Neural cell (in vitro differentiated cells): ENCODE measurements around the gene URGCP. TPM values are rescaled to one million over a fixed set of nuclear protein-coding genes. Genes with fewer than 3 reads are reported as not detected.

Experiments
- H2AFZ ChIP-seq: fragments of 200-600, 300-800 bp; sonication (generic), shearing (Covaris generic); 2 replicates; pipeline ENCODE4 v1.6.0; 2014; ENCODE audit warnings: low read depth, mild to moderate bottlenecking, antibody characterized with exemption, low read length, moderate library complexity
- H3F3A ChIP-seq: fragments of 200-600 bp; shearing (Covaris generic); 2 replicates; pipeline ENCODE4 v1.6.1; 2016; ENCODE audit warnings: mild to moderate bottlenecking, moderate library complexity, mixed read lengths, antibody characterized with exemption, low read length; ENCODE audit not compliant: insufficient read depth, poor library complexity, severe bottlenecking
- H3K27ac ChIP-seq: fragments of 200-600, 300-800 bp; sonication (generic), shearing (Covaris generic); 2 replicates; pipeline ENCODE4 v1.5.1; 2014; ENCODE audit warnings: mild to moderate bottlenecking, low read length, moderate library complexity
- H3K27me3 ChIP-seq: fragments of 300-800, 200-600 bp; sonication (generic), shearing (Covaris generic); 2 replicates; pipeline ENCODE4 v1.6.0; 2014; ENCODE audit warnings: mild to moderate bottlenecking, low read depth, low read length, moderate library complexity; ENCODE audit not compliant: insufficient read depth
- H3K36me3 ChIP-seq: fragments of 300-800, 200-600 bp; sonication (generic), shearing (Covaris generic); 2 replicates; pipeline ENCODE4 v1.5.1; 2014; ENCODE audit warnings: mild to moderate bottlenecking, antibody characterized with exemption, low read length, moderate library complexity; ENCODE audit not compliant: insufficient read depth
- H3K4me2 ChIP-seq: fragments of 300-800, 200-600 bp; sonication (generic), shearing (Covaris generic); 2 replicates; pipeline ENCODE4 v1.6.0; 2014; ENCODE audit warnings: mild to moderate bottlenecking, low read length
- H3K4me3 ChIP-seq: fragments of 300-800, 200-600 bp; sonication (generic), shearing (Covaris generic); 2 replicates; pipeline ENCODE4 v1.5.1; 2014; ENCODE audit warnings: mild to moderate bottlenecking, low read length, moderate library complexity
- H3K79me2 ChIP-seq: fragments of 200-600 bp; shearing (Covaris generic); replicated peaks from 2 replicates; pipeline ENCODE4 v1.6.0; 2014; ENCODE audit warnings: mild to moderate bottlenecking, low read length, moderate library complexity; ENCODE audit not compliant: insufficient read depth
- H3K9ac ChIP-seq: fragments of 300-800, 200-600 bp; sonication (generic), shearing (Covaris generic); 2 replicates; pipeline ENCODE4 v1.6.1; 2016; ENCODE audit warnings: mild to moderate bottlenecking, low read length, mixed read lengths
- H3K9me2 ChIP-seq: fragments of 200-600 bp; shearing (Covaris generic); 2 replicates; pipeline ENCODE4 v1.6.1; 2016; ENCODE audit warnings: mild to moderate bottlenecking, low read length, mixed read lengths; ENCODE audit not compliant: insufficient read depth
- H3K9me3 ChIP-seq: fragments of 200-600, 300-800 bp; sonication (generic), shearing (Covaris generic); 2 replicates; pipeline ENCODE4 v1.6.1; 2016; ENCODE audit warnings: mild to moderate bottlenecking, mixed run types, low read length, moderate library complexity, mixed read lengths
- H4K20me1 ChIP-seq: fragments of 200-600 bp; shearing (Covaris generic); 2 replicates; pipeline ENCODE4 v1.6.1; 2016; ENCODE audit warnings: mild to moderate bottlenecking, mixed run types; ENCODE audit not compliant: insufficient read depth
- EP300 ChIP-seq: fragments of 450-650 bp; conservative IDR thresholded peaks from 2 replicates; pipeline ENCODE4 v1.6.1; 2014; ENCODE audit warnings: antibody characterized with exemption, mild to moderate bottlenecking, moderate library complexity; ENCODE audit not compliant: poor library complexity, severe bottlenecking
- EZH2 ChIP-seq: fragments of 200-600, 300-800 bp; shearing (Covaris generic), sonication (generic); IDR thresholded peaks from 2 replicates; pipeline ENCODE4 v1.6.1; 2014; ENCODE audit warnings: antibody characterized with exemption, low read length, borderline replicate concordance, mild to moderate bottlenecking; ENCODE audit not compliant: insufficient read depth, poor library complexity, severe bottlenecking
- MXI1 ChIP-seq: fragments of 450-650 bp; conservative IDR thresholded peaks from 2 replicates; pipeline ENCODE4 v1.6.1; 2014; ENCODE audit warnings: antibody characterized with exemption, mild to moderate bottlenecking; ENCODE audit not compliant: poor library complexity, severe bottlenecking
- POLR2AphosphoS5 ChIP-seq: IDR thresholded peaks from 2 replicates; pipeline ENCODE4 v1.6.1; 2012
- RAD21 ChIP-seq: fragments of 450-650 bp; conservative IDR thresholded peaks from 2 replicates; pipeline ENCODE4 v1.6.1; 2014; ENCODE audit warnings: antibody characterized with exemption, mild to moderate bottlenecking, moderate library complexity
- SMC3 ChIP-seq: fragments of 450-650 bp; conservative IDR thresholded peaks from 2 replicates; pipeline ENCODE4 v1.6.1; 2014; ENCODE audit warnings: antibody characterized with exemption, mild to moderate bottlenecking, moderate library complexity; ENCODE audit not compliant: poor library complexity
- TAF1 ChIP-seq: IDR thresholded peaks from 2 replicates; pipeline ENCODE4 v1.6.1; 2012; ENCODE audit warnings: low read depth
- polyA plus RNA-seq: library from polyadenylated mRNA; depleted of rRNA; stranded (reverse); fragments of >200 nt; gene quantifications from 2 replicates; pipeline ENCODE4 v1.2.3, GENCODE V29; 2014
- TF ChIP-seq, protein P1 (sequence below): IDR thresholded peaks from 2 replicates; pipeline ENCODE4 v1.6.1; 2012; ENCODE audit warnings: borderline replicate concordance
- TF ChIP-seq, protein P2 (sequence below): fragments of 450-650 bp; IDR thresholded peaks from 2 replicates; pipeline ENCODE4 v1.5.1; 2014; ENCODE audit warnings: antibody characterized with exemption, mild to moderate bottlenecking, moderate library complexity; ENCODE audit not compliant: poor library complexity, severe bottlenecking

Gene URGCP
- polyA plus RNA-seq, 1 donor from 2014 or later, result 43.0 TPM

DNA sequence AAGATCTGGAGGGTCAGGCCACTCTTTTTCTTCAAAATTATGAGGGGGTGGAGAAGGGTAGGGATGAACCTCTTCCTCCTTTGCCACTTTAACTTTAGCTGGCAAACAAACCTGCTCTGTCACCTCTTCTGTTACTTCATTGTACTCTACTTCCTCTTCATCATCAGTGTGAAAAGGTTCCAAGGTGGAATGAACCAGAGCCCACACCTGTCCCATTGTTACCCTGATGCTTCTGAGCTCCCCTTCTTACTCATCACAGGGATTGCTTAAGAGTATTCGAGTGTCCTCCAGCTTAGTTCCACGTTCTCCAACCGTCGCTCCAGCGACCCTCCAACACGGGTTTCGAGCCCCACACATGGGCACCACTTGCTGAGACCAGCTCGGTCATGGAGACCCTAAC, 42.3 kb downstream of the URGCP start:
- TF ChIP-seq TAF1, result no peak
- Histone ChIP-seq H3K36me3 (no peaks in the 10 kb centered on the region), H3K27ac (no peak overlapping the region), H3K79me2 (no peaks in the 10 kb centered on the region), H3K4me2 (no peak overlapping the region), H3F3A (no peaks in the 10 kb centered on the region), H3K27me3 (no peaks in the 10 kb centered on the region), H3K9me2 (no peaks in the 10 kb centered on the region), H3K9ac (no peak overlapping the region), H4K20me1 (no peaks in the 10 kb centered on the region), H2AFZ (no peak overlapping the region), H3K4me3 (no peak overlapping the region), H3K9me3 (no peaks in the 10 kb centered on the region)

DNA sequence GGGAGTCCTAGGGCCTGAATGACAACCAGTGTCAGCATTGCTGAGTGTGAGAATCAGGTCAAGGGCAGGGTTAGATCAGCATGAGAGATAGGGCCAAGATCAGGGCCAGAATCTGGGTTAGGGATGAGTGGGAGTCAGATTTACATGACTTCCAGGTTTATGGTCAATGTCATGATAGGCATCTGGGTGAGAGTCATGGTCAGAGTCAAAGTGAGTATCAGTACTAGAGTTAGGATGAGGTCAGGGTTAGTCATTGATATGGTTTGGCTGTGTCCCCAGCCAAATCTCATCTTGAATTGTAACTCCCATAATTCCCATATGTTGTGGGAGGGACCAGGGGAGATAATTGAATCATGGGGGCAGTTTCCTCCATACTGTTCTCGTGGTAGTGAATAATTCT, 49.4 kb downstream of the URGCP start:
- Histone ChIP-seq H3K9me2 (no peaks in the 10 kb centered on the region), H3K27me3 (no peaks in the 10 kb centered on the region), H2AFZ (no peak overlapping the region), H3K79me2 (no peaks in the 10 kb centered on the region), H3K36me3 (no peaks in the 10 kb centered on the region), H3K4me3 (no peak overlapping the region), H3K27ac (no peak overlapping the region), H3K9me3 (no peaks in the 10 kb centered on the region), H3K9ac (no peak overlapping the region), H4K20me1 (no peaks in the 10 kb centered on the region), H3K4me2 (no peak overlapping the region), H3F3A (no peaks in the 10 kb centered on the region)
- TF ChIP-seq SMC3 (no peak), POLR2AphosphoS5 (no peak), RAD21 (no peak), TAF1 (no peak), MXI1 (no peak), EZH2 (no peak), EP300 (no peak)
- TF ChIP-seq, protein P1, sequence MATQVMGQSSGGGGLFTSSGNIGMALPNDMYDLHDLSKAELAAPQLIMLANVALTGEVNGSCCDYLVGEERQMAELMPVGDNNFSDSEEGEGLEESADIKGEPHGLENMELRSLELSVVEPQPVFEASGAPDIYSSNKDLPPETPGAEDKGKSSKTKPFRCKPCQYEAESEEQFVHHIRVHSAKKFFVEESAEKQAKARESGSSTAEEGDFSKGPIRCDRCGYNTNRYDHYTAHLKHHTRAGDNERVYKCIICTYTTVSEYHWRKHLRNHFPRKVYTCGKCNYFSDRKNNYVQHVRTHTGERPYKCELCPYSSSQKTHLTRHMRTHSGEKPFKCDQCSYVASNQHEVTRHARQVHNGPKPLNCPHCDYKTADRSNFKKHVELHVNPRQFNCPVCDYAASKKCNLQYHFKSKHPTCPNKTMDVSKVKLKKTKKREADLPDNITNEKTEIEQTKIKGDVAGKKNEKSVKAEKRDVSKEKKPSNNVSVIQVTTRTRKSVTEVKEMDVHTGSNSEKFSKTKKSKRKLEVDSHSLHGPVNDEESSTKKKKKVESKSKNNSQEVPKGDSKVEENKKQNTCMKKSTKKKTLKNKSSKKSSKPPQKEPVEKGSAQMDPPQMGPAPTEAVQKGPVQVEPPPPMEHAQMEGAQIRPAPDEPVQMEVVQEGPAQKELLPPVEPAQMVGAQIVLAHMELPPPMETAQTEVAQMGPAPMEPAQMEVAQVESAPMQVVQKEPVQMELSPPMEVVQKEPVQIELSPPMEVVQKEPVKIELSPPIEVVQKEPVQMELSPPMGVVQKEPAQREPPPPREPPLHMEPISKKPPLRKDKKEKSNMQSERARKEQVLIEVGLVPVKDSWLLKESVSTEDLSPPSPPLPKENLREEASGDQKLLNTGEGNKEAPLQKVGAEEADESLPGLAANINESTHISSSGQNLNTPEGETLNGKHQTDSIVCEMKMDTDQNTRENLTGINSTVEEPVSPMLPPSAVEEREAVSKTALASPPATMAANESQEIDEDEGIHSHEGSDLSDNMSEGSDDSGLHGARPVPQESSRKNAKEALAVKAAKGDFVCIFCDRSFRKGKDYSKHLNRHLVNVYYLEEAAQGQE, result no peak
- TF ChIP-seq, protein P2, sequence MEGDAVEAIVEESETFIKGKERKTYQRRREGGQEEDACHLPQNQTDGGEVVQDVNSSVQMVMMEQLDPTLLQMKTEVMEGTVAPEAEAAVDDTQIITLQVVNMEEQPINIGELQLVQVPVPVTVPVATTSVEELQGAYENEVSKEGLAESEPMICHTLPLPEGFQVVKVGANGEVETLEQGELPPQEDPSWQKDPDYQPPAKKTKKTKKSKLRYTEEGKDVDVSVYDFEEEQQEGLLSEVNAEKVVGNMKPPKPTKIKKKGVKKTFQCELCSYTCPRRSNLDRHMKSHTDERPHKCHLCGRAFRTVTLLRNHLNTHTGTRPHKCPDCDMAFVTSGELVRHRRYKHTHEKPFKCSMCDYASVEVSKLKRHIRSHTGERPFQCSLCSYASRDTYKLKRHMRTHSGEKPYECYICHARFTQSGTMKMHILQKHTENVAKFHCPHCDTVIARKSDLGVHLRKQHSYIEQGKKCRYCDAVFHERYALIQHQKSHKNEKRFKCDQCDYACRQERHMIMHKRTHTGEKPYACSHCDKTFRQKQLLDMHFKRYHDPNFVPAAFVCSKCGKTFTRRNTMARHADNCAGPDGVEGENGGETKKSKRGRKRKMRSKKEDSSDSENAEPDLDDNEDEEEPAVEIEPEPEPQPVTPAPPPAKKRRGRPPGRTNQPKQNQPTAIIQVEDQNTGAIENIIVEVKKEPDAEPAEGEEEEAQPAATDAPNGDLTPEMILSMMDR, result no peak

DNA sequence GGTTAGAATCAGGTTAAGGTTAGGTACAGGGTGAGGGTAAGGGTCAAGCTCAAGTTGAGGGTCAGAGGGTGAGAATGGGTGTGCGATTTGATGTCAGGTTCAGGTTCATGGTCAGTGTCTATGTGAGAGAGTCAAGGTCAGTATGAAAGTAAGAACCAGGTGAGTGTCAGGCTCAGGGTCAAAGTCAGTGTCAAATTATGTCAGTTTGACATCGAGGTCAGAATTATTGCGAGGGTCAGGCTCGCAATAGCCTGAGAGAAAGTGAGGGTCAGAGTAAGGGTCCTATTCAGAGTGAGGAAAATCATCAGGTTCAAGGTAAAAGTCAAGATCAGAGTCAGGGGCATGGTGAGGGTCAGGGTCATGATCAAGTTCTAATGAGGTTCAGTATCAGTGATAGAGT, 50.1 kb downstream of the URGCP start:
- H4K20me1 ChIP-seq, result no peaks in the 10 kb centered on the region
- no peak overlapping the region for H3K27ac ChIP-seq

More for the DNA sequence above, 50.1 kb downstream of the URGCP start:
- H3F3A ChIP-seq, result no peaks in the 10 kb centered on the region
- H3K79me2 ChIP-seq, result no peaks in the 10 kb centered on the region
- no peak overlapping the region for H2AFZ ChIP-seq
- TF ChIP-seq MXI1, result no peak
- no peak for TF ChIP-seq SMC3
- TF ChIP-seq, protein P1, result no peak
- no peak for TF ChIP-seq RAD21
- no peak for TF ChIP-seq POLR2AphosphoS5
- TF ChIP-seq EP300, result no peak
- no peak for TF ChIP-seq EZH2
- H3K27me3 ChIP-seq, result no peaks in the 10 kb centered on the region
- no peak overlapping the region for H3K9ac ChIP-seq
- H3K4me3 ChIP-seq, result no peak overlapping the region
- no peaks in the 10 kb centered on the region for H3K36me3 ChIP-seq
- H3K9me2 ChIP-seq, result no peaks in the 10 kb centered on the region
- no peaks in the 10 kb centered on the region for H3K9me3 ChIP-seq
- H3K4me2 ChIP-seq, result no peak overlapping the region
